Esophagus (tissue), 2 donors: ENCODE data around the gene DAB1. TPM values are rescaled to one million over a fixed set of nuclear protein-coding genes. Genes with fewer than 3 reads are reported as not detected.

Experiments
- H3K27ac ChIP-seq, 2 donors: one replicate each; pipeline ENCODE4 v1.5.1; 2013; ENCODE audit warnings: low read depth in 2 of 2, mild to moderate bottlenecking in 2 of 2, inconsistent platforms in 1 of 2, low read length in 1 of 2, moderate library complexity in 1 of 2
- H3K27me3 ChIP-seq, 2 donors: one replicate each; pipeline ENCODE4 v1.6.1; 2013; ENCODE audit warnings: low read length in 2 of 2, control low read depth in 1 of 2, mild to moderate bottlenecking in 1 of 2; ENCODE audit not compliant: insufficient read depth in 2 of 2, control insufficient read depth in 1 of 2
- H3K36me3 ChIP-seq, 2 donors: one replicate each; pipeline ENCODE4 v1.6.1; 2013; ENCODE audit warnings: low read length in 1 of 2; ENCODE audit not compliant: control insufficient read depth in 2 of 2, insufficient read depth in 2 of 2
- H3K4me1 ChIP-seq, 2 donors: one replicate each; pipeline ENCODE4 v1.6.1; 2013; ENCODE audit warnings: low read length in 1 of 2; ENCODE audit not compliant: control insufficient read depth in 2 of 2, insufficient read depth in 2 of 2
- H3K4me3 ChIP-seq, 2 donors: one replicate each; pipeline ENCODE4 v1.5.1; 2013; ENCODE audit warnings: low read length in 2 of 2, mild to moderate bottlenecking in 2 of 2, low read depth in 1 of 2, moderate library complexity in 1 of 2
- H3K9me3 ChIP-seq, 2 donors: one replicate each; pipeline ENCODE4 v1.6.1; 2013; ENCODE audit warnings: mild to moderate bottlenecking in 2 of 2, low read depth in 1 of 2, low read length in 1 of 2, moderate library complexity in 1 of 2; ENCODE audit not compliant: control insufficient read depth in 2 of 2, insufficient read depth in 1 of 2
- WGBS, 2 donors: extraction: QIAGEN DNeasy Blood & Tissue Kit; methylation state at CpG; one replicate each; pipeline ENCODE4 v1.1.7; 2013; 5-methylcytosine and 5-hydroxymethylcytosine counted together
- polyA plus RNA-seq, 2 donors: library from polyadenylated mRNA; stranded (reverse); fragments of 200-250 nt; gene quantifications; one replicate each; pipeline ENCODE4 v1.2.3, GENCODE V29; 2013
- donor health status: healthy with polysubstance abuse.
- donor health status: Bipolar disorder and iron deficiency.

Gene DAB1
- polyA plus RNA-seq, 2 donors: 0.04 TPM; not detected in 1

DNA sequence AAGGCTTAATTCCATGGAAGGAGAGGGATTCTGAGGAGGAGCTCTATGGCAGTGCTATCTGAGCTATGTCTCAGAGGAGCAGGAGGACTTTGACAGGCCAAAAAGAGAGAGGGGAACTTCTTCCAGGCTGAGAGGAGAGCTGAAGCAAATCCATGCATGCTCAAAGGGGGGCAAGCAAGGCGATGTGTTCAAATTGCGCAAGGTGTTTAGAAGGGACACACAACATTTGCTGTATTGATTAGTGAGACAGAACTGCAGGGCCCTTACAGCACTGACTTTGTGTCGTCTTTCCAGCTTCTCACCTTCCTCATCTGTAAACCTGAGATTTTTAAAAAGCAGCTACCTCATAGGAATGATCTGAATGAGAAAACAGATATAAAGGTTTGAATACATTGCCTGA is 145.3 kb downstream of the DAB1 start:
- H3K36me3 ChIP-seq: no peaks in the 10 kb centered on the region
- no peaks in the 10 kb centered on the region for H3K9me3 ChIP-seq
- H3K4me1 ChIP-seq: peaks cover 0 to 5% of the 10 kb centered on the region in 2 donors
- H3K27me3 ChIP-seq: no peaks in the 10 kb centered on the region
- WGBS, 2 donors: 91 to 93% methylated on average over 3 of the region's 3 CpGs
- H3K4me3 ChIP-seq: no peak overlapping the region
- H3K27ac ChIP-seq: no peak overlapping the region

DNA sequence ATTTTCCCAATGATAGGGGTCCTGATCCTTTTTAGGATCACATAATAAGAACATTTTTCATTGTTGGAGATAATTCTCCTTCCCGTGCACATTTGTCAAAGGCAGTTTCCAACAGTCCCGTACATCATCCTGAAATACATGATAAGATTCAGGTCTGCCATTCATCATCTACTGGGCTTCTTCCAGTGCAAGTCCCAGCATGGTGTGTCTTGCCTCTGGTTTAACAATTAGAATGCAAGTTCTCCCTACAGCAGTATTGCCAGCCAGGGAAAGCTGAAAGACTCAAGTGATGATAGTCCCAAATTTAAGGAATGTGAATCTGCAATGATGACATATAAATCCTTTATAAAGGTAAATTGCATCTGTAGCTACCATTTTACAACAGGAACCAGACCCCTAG is 146.2 kb downstream of the DAB1 start:
- Histone ChIP-seq H3K4me1 (peaks cover 0 to 5% of the 10 kb centered on the region in 2 donors), H3K27ac (no peak overlapping the region), H3K36me3 (no peaks in the 10 kb centered on the region), H3K9me3 (no peaks in the 10 kb centered on the region), H3K27me3 (no peaks in the 10 kb centered on the region), H3K4me3 (no peak overlapping the region)
- WGBS, 2 donors: 45 to 54% methylated on average over 2 of the region's 2 CpGs

DNA sequence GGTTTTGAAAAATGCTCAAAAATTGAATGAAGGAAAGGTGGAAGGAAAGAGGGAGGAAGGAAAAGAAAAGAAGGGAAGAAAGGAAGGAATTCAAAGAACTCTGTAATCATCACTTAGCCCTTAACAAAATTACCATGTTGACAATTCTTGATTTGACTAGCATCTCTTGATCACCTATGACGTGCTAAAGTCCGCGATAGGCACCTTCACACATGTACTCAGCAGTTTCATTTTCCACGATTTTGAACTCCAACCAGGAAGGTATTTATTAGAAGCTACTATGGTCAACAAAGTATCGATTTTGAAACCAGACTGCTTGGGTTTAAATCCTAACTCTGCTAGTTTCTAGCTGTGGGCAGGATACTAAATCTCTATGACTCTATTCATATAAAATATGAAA is 146.9 kb downstream of the DAB1 start:
- 68 to 73% methylated on average over 5 of the region's 5 CpGs for whole genome bisulfite sequencing, 2 donors
- H3K27ac ChIP-seq: no peak overlapping the region
- no peaks in the 10 kb centered on the region for H3K36me3 ChIP-seq
- H3K4me3 ChIP-seq: no peak overlapping the region
- no peaks in the 10 kb centered on the region for H3K27me3 ChIP-seq
- H3K4me1 ChIP-seq: peaks cover 0 to 5% of the 10 kb centered on the region in 2 donors
- H3K9me3 ChIP-seq: no peaks in the 10 kb centered on the region

DNA sequence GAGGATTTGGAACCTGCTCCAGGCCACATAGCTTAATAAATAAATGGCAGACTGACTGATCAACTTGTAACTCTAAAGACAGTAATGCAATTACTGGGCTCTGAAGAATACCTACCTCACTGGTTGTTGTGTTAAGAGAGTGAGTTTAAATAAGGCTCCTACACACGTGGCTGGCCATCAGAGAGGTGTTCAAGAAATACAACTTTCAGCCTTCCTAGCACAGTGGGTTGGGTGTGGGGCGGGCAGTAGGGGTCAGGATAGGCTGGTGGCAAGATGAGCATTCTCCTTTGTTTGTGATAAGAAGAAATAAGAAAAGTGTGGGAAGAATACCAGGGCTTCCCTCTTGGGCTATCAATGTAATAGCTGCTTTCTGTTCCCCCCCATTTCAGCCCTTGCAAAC is 151.3 kb downstream of the DAB1 start:
- H3K27me3 ChIP-seq: no peaks in the 10 kb centered on the region
- H3K9me3 ChIP-seq: no peaks in the 10 kb centered on the region
- no peak overlapping the region for H3K4me3 ChIP-seq
- H3K4me1 ChIP-seq: peaks cover 0 to 6% of the 10 kb centered on the region in 2 donors
- 83 to 84% methylated on average over 2 of the region's 2 CpGs for WGBS, 2 donors
- no peak overlapping the region for H3K27ac ChIP-seq
- no peaks in the 10 kb centered on the region for H3K36me3 ChIP-seq

DNA sequence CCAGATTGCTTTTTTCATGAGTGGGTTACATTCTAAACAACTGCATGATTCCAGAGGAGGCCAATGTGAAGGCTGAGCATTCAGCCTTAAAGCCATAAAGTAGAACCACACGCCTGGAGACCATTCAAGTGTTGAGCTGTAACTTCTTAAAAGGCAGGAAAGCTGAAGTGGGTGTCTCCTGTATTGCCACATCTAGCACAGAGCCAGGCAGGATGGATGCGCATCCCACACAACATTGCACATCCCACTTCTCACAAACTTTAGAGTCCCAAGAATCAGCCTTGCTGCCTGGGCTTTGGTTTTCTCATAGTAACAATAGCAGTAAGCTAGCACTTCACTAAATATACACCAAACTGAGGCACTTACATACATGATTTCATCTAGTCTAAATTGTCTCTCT is 151.7 kb downstream of the DAB1 start:
- Histone ChIP-seq H3K27me3 (no peaks in the 10 kb centered on the region), H3K4me1 (peaks cover 0 to 6% of the 10 kb centered on the region in 2 donors), H3K27ac (no peak overlapping the region), H3K9me3 (no peaks in the 10 kb centered on the region), H3K4me3 (no peak overlapping the region), H3K36me3 (no peaks in the 10 kb centered on the region)
- 79 to 88% methylated on average over 2 of the region's 2 CpGs for WGBS, 2 donors

DNA sequence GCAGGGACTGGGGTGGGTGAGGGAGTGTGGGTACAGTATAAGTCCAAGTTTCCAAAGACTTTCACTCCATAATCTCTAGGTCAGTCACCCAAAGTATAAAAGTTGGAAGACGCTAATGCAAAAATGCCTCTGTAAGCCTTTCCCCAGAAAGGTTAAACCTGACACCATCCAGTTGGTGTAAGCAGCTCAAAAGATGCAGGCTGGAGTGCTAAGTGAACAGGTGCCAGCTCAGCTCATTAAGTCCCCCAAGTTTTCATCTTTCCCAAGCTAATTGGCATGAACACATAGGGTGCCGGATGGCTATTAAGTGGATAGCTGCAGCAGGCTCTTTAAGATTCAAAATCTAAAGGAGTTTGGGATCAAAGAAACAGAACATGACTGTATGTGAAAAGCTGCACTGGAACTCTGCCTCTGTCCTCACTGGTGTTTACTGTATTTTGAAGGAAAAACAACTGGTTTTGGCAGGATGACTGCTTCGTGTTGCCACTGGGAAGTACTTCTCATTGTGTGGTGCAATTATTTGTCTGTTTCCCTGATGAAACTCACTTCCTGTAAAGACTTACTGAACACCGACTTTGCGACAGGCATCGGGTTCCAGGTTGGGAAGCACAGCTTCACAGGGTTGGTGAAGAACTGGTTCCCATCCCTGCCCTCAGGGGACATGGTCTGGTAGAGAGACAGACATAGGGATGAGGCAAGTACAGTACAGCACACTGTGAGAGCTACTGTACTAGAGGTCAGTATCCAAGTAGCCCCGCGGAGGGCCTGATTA is 152.7 kb downstream of the DAB1 start:
- Histone ChIP-seq H3K4me1 (peaks cover 0 to 6% of the 10 kb centered on the region in 2 donors), H3K4me3 (no peak overlapping the region), H3K27ac (no peak overlapping the region), H3K36me3 (no peaks in the 10 kb centered on the region), H3K27me3 (no peaks in the 10 kb centered on the region), H3K9me3 (no peaks in the 10 kb centered on the region)
- WGBS, 2 donors: 74 to 76% methylated on average over 8 of the region's 8 CpGs

DNA sequence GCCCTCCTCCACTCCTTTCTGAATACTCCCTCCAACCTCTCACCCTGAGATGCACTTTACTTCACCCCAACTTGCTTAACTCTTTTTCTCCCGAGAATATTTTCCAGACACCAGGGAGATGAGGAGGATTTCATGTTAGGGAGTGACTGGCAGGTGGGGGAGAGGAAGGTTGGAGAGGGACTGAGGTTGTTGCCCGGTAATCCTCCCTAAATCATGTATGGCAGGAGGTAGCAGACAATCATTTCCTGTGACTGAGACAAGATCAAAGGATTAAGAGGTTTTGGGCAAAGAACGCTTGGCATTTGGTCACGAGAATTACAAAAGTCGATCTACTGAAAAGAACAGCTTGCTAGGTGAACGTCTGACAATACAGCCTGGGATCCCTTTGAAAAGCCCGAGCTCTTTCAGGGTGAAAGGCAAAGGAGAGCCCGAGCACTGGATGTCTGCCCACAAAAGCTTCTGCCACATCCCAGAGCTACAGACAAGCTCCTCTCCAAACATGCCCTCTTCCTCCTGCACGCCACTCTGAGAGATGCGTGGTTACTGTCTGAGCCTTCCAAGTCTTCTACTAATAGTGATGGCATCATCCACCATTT is 154.1 kb downstream of the DAB1 start:
- no peak overlapping the region for H3K4me3 ChIP-seq
- no peaks in the 10 kb centered on the region for H3K36me3 ChIP-seq
- no peaks in the 10 kb centered on the region for H3K9me3 ChIP-seq
- no peaks in the 10 kb centered on the region for H3K27me3 ChIP-seq
- H3K27ac ChIP-seq: peak overlapping the region; percentile 18 to 52
- 33 to 46% methylated on average over 10 of the region's 10 CpGs for WGBS, 2 donors
- H3K4me1 ChIP-seq: peaks cover 0 to 6% of the 10 kb centered on the region in 2 donors

DNA sequence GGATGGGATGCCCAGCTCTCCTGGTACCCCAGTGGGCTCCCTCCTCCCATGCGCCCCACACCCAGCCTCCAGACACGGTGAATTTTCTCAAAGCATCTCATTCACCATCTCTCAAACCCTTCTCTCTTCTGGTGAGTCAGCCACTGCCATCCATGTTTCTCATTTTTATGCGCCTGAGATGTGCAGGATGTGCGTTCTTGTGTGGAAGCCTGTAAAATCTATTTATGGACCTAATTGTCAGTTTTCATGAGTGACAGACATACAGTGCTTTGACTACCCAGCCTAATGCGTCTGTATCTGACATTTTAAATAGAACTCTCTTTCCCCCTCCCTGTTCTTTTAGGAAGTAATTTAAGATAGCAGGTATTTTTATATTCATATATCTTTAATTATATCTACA is 158.8 kb downstream of the DAB1 start:
- no peaks in the 10 kb centered on the region for H3K27me3 ChIP-seq
- no peak overlapping the region for H3K27ac ChIP-seq
- no peaks in the 10 kb centered on the region for H3K36me3 ChIP-seq
- H3K4me3 ChIP-seq: no peak overlapping the region
- 82 to 83% methylated on average over 5 of the region's 5 CpGs for WGBS, 2 donors
- no peaks in the 10 kb centered on the region for H3K9me3 ChIP-seq
- H3K4me1 ChIP-seq: peaks cover 0 to 6% of the 10 kb centered on the region in 2 donors

DNA sequence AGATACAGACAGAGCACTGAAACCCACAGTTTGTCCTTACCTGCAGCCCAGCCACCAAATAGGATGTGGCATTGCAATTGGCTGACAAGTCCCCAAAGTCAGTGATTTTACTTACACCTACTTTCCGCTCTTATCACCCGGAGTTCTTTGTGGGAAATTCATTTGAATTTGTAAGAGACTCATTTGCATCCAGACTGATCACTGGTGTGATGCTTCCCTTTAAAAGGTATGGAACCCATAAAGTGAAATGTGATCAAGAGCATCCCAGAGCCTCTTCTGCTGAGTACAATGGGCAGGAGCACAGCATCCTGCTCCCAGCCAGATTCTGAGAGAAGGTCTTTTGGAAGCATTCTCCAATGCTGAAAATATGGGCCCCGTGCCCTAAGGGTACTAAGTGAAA is 161.4 kb downstream of the DAB1 start:
- Histone ChIP-seq H3K9me3 (no peaks in the 10 kb centered on the region), H3K4me3 (no peak overlapping the region), H3K36me3 (no peaks in the 10 kb centered on the region), H3K27me3 (no peaks in the 10 kb centered on the region), H3K27ac (no peak overlapping the region), H3K4me1 (no peaks in the 10 kb centered on the region)
- WGBS, 2 donors: 85% methylated on average over 3 of the region's 3 CpGs
